Measurements from ENCODE around the gene FKRP. TPM values are rescaled to one million over a fixed set of nuclear protein-coding genes. Genes with fewer than 3 reads are reported as not detected.

FKRP gene
- total RNA-seq (2021) (23.4 to 26.1 TPM (median 24.1 TPM) in 3 replicates), Bru-seq, nascent RNA (percentile 66 among the genes with signal in this experiment)
- long read RNA-seq, experiment 1, transcript FKRP-201 (4 exons, 3,332 nt), result major isoform, 11 of 53 reads
- long read RNA-seq, experiment 1, partial matches to known transcripts, result 5 of 53 reads
- long read RNA-seq, experiment 1, other reads (novel, unspliced or antisense), result 22 of 53 reads
- long read RNA-seq, experiment 2, partial matches to known transcripts, result 12 of 24 reads
- long read RNA-seq, experiment 2, other reads (novel, unspliced or antisense), result 2 of 24 reads
- long read RNA-seq, experiment 3, result 0 reads

- Mint-ChIP-seq H3K4me1 (peaks cover 46% of the 10 kb centered on the region), H3K27ac (peak within 1 kb of the TSS; percentile 84), H3K36me3 (peaks cover 4% of the 10 kb centered on the region), H3K9me3 (no peaks in the 10 kb centered on the region), H3K27me3 (ENCODE audit: low read depth) (no peaks in the 10 kb centered on the region), H3K4me3 (peak within 1 kb of the TSS; percentile 96)
- ChIA-PET POLR2A (interaction anchor here (1.2 kb wide), 1 partner anchor 8 kb away, joined by 3 read pairs; no protein-coding TSS in a partner anchor), CTCF (interaction anchor here (0.6 to 1.4 kb wide), 9 partner anchors 8 to 268 kb away, joined by 3 to 6 read pairs (median 3); no protein-coding TSS in a partner anchor)
- ATAC-seq, result peak; percentile 21
- peak; percentile 47 for DNase-seq (ENCODE audit: low spot score)
- TF ChIP-seq ESRRA (CRISPR knock-in tag; IDR thresholded peaks at IDR 0.05; ENCODE audit: borderline replicate concordance) (no peak), SOX15 (CRISPR knock-in tag; IDR thresholded peaks at IDR 0.05) (no peak), ZBTB21 (CRISPR knock-in tag; IDR thresholded peaks at IDR 0.05; ENCODE audit: borderline replicate concordance) (no peak), SP1 (CRISPR knock-in tag; conservative IDR thresholded peaks at IDR 0.05) (no peak), CDX4 (CRISPR knock-in tag; IDR thresholded peaks at IDR 0.05; ENCODE audit: borderline replicate concordance) (no peak), ZBTB43 (CRISPR knock-in tag; IDR thresholded peaks at IDR 0.05) (no peak), ZNF317 (CRISPR knock-in tag; IDR thresholded peaks at IDR 0.05; ENCODE audit: borderline replicate concordance, low read depth) (no peak), FOXK1 (CRISPR knock-in tag; IDR thresholded peaks at IDR 0.05) (no peak), ZNF263 (CRISPR knock-in tag; IDR thresholded peaks at IDR 0.05; ENCODE audit: low read depth) (no peak), GTF2I (CRISPR knock-in tag; conservative IDR thresholded peaks at IDR 0.05) (no peak), AFF4 (CRISPR knock-in tag; IDR thresholded peaks at IDR 0.05; ENCODE audit: borderline replicate concordance) (no peak), SMAD4 (CRISPR knock-in tag; IDR thresholded peaks at IDR 0.05) (no peak), ELF4 (CRISPR knock-in tag; IDR thresholded peaks at IDR 0.05; ENCODE audit: low read depth) (no peak), CBFB (CRISPR knock-in tag; IDR thresholded peaks at IDR 0.05; ENCODE audit: low read depth) (no peak), NFE2L1 (CRISPR knock-in tag; IDR thresholded peaks at IDR 0.05) (0 out of 2 replicates have a peak, but pooled peaks have one; percentile 19)
- TF ChIP-seq, protein P1, sequence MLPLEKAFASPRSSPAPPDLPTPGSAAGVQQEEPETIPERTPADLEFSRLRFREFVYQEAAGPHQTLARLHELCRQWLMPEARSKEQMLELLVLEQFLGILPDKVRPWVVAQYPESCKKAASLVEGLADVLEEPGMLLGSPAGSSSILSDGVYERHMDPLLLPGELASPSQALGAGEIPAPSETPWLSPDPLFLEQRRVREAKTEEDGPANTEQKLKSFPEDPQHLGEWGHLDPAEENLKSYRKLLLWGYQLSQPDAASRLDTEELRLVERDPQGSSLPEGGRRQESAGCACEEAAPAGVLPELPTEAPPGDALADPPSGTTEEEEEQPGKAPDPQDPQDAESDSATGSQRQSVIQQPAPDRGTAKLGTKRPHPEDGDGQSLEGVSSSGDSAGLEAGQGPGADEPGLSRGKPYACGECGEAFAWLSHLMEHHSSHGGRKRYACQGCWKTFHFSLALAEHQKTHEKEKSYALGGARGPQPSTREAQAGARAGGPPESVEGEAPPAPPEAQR (CRISPR knock-in tag; IDR thresholded peaks at IDR 0.05), result no peak
- TF ChIP-seq, protein P2, sequence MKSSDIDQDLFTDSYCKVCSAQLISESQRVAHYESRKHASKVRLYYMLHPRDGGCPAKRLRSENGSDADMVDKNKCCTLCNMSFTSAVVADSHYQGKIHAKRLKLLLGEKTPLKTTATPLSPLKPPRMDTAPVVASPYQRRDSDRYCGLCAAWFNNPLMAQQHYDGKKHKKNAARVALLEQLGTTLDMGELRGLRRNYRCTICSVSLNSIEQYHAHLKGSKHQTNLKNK (CRISPR knock-in tag; IDR thresholded peaks at IDR 0.05), result no peak
- TF ChIP-seq, protein P3, sequence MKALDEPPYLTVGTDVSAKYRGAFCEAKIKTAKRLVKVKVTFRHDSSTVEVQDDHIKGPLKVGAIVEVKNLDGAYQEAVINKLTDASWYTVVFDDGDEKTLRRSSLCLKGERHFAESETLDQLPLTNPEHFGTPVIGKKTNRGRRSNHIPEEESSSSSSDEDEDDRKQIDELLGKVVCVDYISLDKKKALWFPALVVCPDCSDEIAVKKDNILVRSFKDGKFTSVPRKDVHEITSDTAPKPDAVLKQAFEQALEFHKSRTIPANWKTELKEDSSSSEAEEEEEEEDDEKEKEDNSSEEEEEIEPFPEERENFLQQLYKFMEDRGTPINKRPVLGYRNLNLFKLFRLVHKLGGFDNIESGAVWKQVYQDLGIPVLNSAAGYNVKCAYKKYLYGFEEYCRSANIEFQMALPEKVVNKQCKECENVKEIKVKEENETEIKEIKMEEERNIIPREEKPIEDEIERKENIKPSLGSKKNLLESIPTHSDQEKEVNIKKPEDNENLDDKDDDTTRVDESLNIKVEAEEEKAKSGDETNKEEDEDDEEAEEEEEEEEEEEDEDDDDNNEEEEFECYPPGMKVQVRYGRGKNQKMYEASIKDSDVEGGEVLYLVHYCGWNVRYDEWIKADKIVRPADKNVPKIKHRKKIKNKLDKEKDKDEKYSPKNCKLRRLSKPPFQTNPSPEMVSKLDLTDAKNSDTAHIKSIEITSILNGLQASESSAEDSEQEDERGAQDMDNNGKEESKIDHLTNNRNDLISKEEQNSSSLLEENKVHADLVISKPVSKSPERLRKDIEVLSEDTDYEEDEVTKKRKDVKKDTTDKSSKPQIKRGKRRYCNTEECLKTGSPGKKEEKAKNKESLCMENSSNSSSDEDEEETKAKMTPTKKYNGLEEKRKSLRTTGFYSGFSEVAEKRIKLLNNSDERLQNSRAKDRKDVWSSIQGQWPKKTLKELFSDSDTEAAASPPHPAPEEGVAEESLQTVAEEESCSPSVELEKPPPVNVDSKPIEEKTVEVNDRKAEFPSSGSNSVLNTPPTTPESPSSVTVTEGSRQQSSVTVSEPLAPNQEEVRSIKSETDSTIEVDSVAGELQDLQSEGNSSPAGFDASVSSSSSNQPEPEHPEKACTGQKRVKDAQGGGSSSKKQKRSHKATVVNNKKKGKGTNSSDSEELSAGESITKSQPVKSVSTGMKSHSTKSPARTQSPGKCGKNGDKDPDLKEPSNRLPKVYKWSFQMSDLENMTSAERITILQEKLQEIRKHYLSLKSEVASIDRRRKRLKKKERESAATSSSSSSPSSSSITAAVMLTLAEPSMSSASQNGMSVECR (CRISPR knock-in tag; IDR thresholded peaks at IDR 0.05; ENCODE audit: borderline replicate concordance), result no peak
- TF ChIP-seq, protein P4, sequence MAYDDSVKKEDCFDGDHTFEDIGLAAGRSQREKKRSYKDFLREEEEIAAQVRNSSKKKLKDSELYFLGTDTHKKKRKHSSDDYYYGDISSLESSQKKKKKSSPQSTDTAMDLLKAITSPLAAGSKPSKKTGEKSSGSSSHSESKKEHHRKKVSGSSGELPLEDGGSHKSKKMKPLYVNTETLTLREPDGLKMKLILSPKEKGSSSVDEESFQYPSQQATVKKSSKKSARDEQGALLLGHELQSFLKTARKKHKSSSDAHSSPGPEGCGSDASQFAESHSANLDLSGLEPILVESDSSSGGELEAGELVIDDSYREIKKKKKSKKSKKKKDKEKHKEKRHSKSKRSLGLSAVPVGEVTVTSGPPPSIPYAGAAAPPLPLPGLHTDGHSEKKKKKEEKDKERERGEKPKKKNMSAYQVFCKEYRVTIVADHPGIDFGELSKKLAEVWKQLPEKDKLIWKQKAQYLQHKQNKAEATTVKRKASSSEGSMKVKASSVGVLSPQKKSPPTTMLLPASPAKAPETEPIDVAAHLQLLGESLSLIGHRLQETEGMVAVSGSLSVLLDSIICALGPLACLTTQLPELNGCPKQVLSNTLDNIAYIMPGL (CRISPR knock-in tag; IDR thresholded peaks at IDR 0.05), result no peak
- TF ChIP-seq, protein P5, sequence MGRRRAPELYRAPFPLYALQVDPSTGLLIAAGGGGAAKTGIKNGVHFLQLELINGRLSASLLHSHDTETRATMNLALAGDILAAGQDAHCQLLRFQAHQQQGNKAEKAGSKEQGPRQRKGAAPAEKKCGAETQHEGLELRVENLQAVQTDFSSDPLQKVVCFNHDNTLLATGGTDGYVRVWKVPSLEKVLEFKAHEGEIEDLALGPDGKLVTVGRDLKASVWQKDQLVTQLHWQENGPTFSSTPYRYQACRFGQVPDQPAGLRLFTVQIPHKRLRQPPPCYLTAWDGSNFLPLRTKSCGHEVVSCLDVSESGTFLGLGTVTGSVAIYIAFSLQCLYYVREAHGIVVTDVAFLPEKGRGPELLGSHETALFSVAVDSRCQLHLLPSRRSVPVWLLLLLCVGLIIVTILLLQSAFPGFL (CRISPR knock-in tag; IDR thresholded peaks at IDR 0.05; ENCODE audit: borderline replicate concordance), result no peak
Observed at GRCh38 chr19:46745521-46746280, at the start of gene FKRP. TSS of gene FKRP (plus strand) at chr19:46746057. CDS start at chr19:46755451, 9,394 bp downstream.
